HepG2 (cell line): ENCODE data around the gene OMA1. TPM values are rescaled to one million over a fixed set of nuclear protein-coding genes. Genes with fewer than 3 reads are reported as not detected.

Experiments used
- ATAC-seq: fragments of 200-7000 bp; cut with Tn5 transposase; 3 replicates; pipeline ENCODE4 v1.9.1; 2020; ENCODE audit warnings: mild to moderate bottlenecking, moderate library complexity
- BruUV-seq: library from RNA; stranded (reverse); fragments of 400-500 nt; replicated peaks from 2 replicates; lab custom pipeline; 2021; lab: Mats Ljungman, UMichigan
- CTCF ChIA-PET: fragments of 300-600 bp; formaldehyde crosslinking; extraction: SDS; loops from one replicate; lab custom pipeline; 2021; ENCODE audit warnings: low total read pairs, inconsistent platforms, low intra/inter-chr PET ratio; lab: Yijun Ruan, JAX
- POLR2A ChIA-PET: fragments of 350-600 bp; sonication (Branson Sonifier 250); formaldehyde crosslinking; loops from one replicate; lab custom pipeline; 2020; ENCODE audit warnings: antibody characterized with exemption, inconsistent platforms; lab: Yijun Ruan, JAX
- DNase-seq: peaks from one replicate; pipeline ENCODE4 v3.0.0-alpha.2; 2015; ENCODE audit warnings: low spot score
- FAIRE-seq: peaks from 3 replicates; lab custom pipeline; 2011; peaks lifted over from hg19 to GRCh38; lab: Jason Lieb, UNC
- H2AFZ ChIP-seq: one replicate; pipeline ENCODE4 v1.6.1; 2011; ENCODE audit warnings: low read length, inconsistent platforms
- H3K27ac ChIP-seq: fragments of 300-600 bp; 3 replicates; pipeline ENCODE4 v1.8.0; 2011; ENCODE audit warnings: mixed run types, mild to moderate bottlenecking, mixed read lengths, low read length, inconsistent platforms; ENCODE audit not compliant: insufficient read depth; ENCODE audit errors: extremely low read length
- H3K27me3 ChIP-seq, 2 experiments: fragments of 200-600 bp in 1 of 2; 2 replicates in 1 of 2; 3 replicates in 1 of 2; pipeline versions ENCODE4 v1.6.0 to v1.8.0; 2011; ENCODE audit warnings: low read length in 2 of 2, mild to moderate bottlenecking in 2 of 2, moderate library complexity in 2 of 2, inconsistent platforms in 1 of 2; ENCODE audit not compliant: insufficient read depth in 2 of 2, control insufficient read depth in 1 of 2
- H3K36me3 ChIP-seq, 2 experiments: fragments of 200-600 bp in 1 of 2; replicated peaks in 1 of 2; 2 replicates in 1 of 2; 3 replicates in 1 of 2; pipeline versions ENCODE4 v1.5.1 to v1.8.0; 2011; ENCODE audit warnings: low read length in 2 of 2, inconsistent platforms in 1 of 2; ENCODE audit not compliant: insufficient read depth in 2 of 2, control insufficient read depth in 1 of 2
- H3K4me1 ChIP-seq: 2 replicates; pipeline ENCODE4 v1.5.1; 2012; ENCODE audit warnings: low read length, inconsistent platforms; ENCODE audit not compliant: insufficient read depth
- H3K4me2 ChIP-seq: 2 replicates; pipeline ENCODE4 v1.6.0; 2011; ENCODE audit warnings: low read depth, low read length, inconsistent platforms
- H3K4me3 ChIP-seq, 3 experiments: fragments of 200-600 bp in 1 of 3; sonication (generic), shearing (Covaris generic) in 1 of 3; replicated peaks in 1 of 3; 2 replicates each; pipeline ENCODE4 v1.5.1; 2011 to 2016; ENCODE audit warnings: low read length in 3 of 3, inconsistent platforms in 2 of 3, low read depth in 2 of 3, mild to moderate bottlenecking in 2 of 3, control low read depth in 1 of 3, mixed read lengths in 1 of 3; ENCODE audit not compliant: insufficient read depth in 1 of 3
- H3K79me2 ChIP-seq: one replicate; pipeline ENCODE4 v1.6.1; 2011; ENCODE audit warnings: low read length, inconsistent platforms; ENCODE audit not compliant: insufficient read depth
- H3K9ac ChIP-seq: 2 replicates; pipeline ENCODE4 v1.6.0; 2011; ENCODE audit warnings: mild to moderate bottlenecking, low read depth, low read length, inconsistent platforms; ENCODE audit not compliant: insufficient read depth
- H3K9me3 ChIP-seq: 2 replicates; pipeline ENCODE4 v1.5.1; 2012; ENCODE audit warnings: mild to moderate bottlenecking, low read length
- H4K20me1 ChIP-seq: 2 replicates; pipeline ENCODE4 v1.6.0; 2011; ENCODE audit warnings: inconsistent platforms, mild to moderate bottlenecking, low read length, moderate library complexity; ENCODE audit not compliant: insufficient read depth
- GATAD2A ChIP-seq: IDR thresholded peaks from 2 replicates; pipeline ENCODE4 v1.6.1; 2016
- HNF1A ChIP-seq, 2 experiments: sonication (generic) in 1 of 2; formaldehyde crosslinking in 1 of 2; IDR thresholded peaks; 2 replicates each; pipeline versions ENCODE4 v1.4.0 to v1.6.1; 2016 to 2020; ENCODE audit warnings: borderline replicate concordance in 1 of 2, low read depth in 1 of 2, mild to moderate bottlenecking in 1 of 2, missing genetic modification reagents in 1 of 2
- KDM1A ChIP-seq: IDR thresholded peaks from 2 replicates; pipeline ENCODE4 v1.6.1; 2016; ENCODE audit warnings: missing compliant biosample characterization
- PHF20 ChIP-seq: sonication (generic); formaldehyde crosslinking; IDR thresholded peaks from 2 replicates; pipeline ENCODE4 v1.5.0; 2020; ENCODE audit warnings: mild to moderate bottlenecking, missing genetic modification reagents
- RCOR2 ChIP-seq: IDR thresholded peaks from 2 replicates; pipeline ENCODE4 v1.6.1; 2016; ENCODE audit warnings: missing biosample characterization, missing genetic modification reagents
- RFX3 ChIP-seq: IDR thresholded peaks from 2 replicates; pipeline ENCODE4 v1.6.1; 2016; ENCODE audit warnings: missing biosample characterization, missing genetic modification reagents
- SKI ChIP-seq: fragments of 450-650 bp; IDR thresholded peaks from one replicate; pipeline ENCODE4 v1.6.1; 2018; ENCODE audit warnings: mild to moderate bottlenecking; ENCODE audit not compliant: partially characterized antibody
- TCF7L2 ChIP-seq: IDR thresholded peaks from 2 replicates; pipeline ENCODE4 v1.6.1; 2011; ENCODE audit warnings: mild to moderate bottlenecking, low read depth, low read length, moderate library complexity
- ZC3H13 ChIP-seq: sonication (generic); formaldehyde crosslinking; IDR thresholded peaks from 2 replicates; pipeline ENCODE4 v1.8.1; 2023; ENCODE audit warnings: mild to moderate bottlenecking, missing genetic modification reagents, moderate library complexity
- ZFAT ChIP-seq: sonication (generic); formaldehyde crosslinking; conservative IDR thresholded peaks from 2 replicates; pipeline ENCODE4 v1.8.1; 2023; ENCODE audit warnings: missing genetic modification reagents, inconsistent platforms
- ZFP62 ChIP-seq: sonication (generic); formaldehyde crosslinking; IDR thresholded peaks from 2 replicates; pipeline ENCODE4 v1.4.0; 2020; ENCODE audit warnings: missing genetic modification reagents
- ZNF180 ChIP-seq: sonication (generic); formaldehyde crosslinking; IDR thresholded peaks from 2 replicates; pipeline ENCODE4 v1.4.0; 2020; ENCODE audit warnings: low read depth, missing genetic modification reagents, borderline replicate concordance
- ZNF225 ChIP-seq: sonication (generic); formaldehyde crosslinking; IDR thresholded peaks from 2 replicates; pipeline ENCODE4 v1.4.0; 2020; ENCODE audit warnings: mild to moderate bottlenecking, missing genetic modification reagents
- ZNF782 ChIP-seq: sonication (generic); formaldehyde crosslinking; IDR thresholded peaks from 2 replicates; pipeline ENCODE4 v1.4.0; 2020; ENCODE audit warnings: missing genetic modification reagents, mild to moderate bottlenecking, borderline replicate concordance
- WGBS: methylation state at CpG from one replicate; pipeline ENCODE4 v1.1.6; 2017; ENCODE audit warnings: low lambda C conversion rate; 5-methylcytosine and 5-hydroxymethylcytosine counted together
- in situ Hi-C: cut with HindIII; loops from 2 replicates; pipeline ENCODE4 v1.10.0; 2017; ENCODE audit warnings: low pct_unique_long_range_greater_than_20kb; ENCODE audit not compliant: extremely low pct_ligation_motif_present
- intact Hi-C: fragments of 100-400 bp; cut with micrococcal nuclease; formaldehyde crosslinking; loops from one replicate; pipeline ENCODE4 v1.10.0; 2022; ENCODE audit not compliant: unreplicated experiment
- polyA plus RNA-seq, 8 experiments: library from polyadenylated mRNA; depleted of rRNA in 3 of 8; stranded (reverse) in 7 of 8; unstranded in 1 of 8; fragments of >200 nt; fragmentation: Illumina TruSeq in 4 of 8; extraction: Trizol in 4 of 8; gene quantifications; 2 replicates each; pipeline versions ENCODE4 v1.2.1 to v1.2.3, GENCODE V29; 2011 to 2016; ENCODE audit warnings: low read depth in 4 of 8, missing spikeins in 1 of 8, mixed read lengths in 1 of 8; ENCODE audit not compliant: insufficient read depth in 1 of 8
- total RNA-seq, 5 experiments: library from RNA; depleted of rRNA; stranded (reverse); fragments of >200 nt; fragmentation: Illumina TruSeq; extraction: Trizol; gene quantifications; 2 replicates each; pipeline ENCODE4 v1.2.3, GENCODE V29; 2016; ENCODE audit warnings: low read depth in 1 of 5
- TF ChIP-seq, protein P1 (sequence below): IDR thresholded peaks from 2 replicates; pipeline ENCODE4 v1.4.0; 2020; ENCODE audit warnings: mild to moderate bottlenecking, missing genetic modification reagents
- TF ChIP-seq, protein P2 (sequence below): sonication (generic); formaldehyde crosslinking; IDR thresholded peaks from 2 replicates; pipeline ENCODE4 v1.4.0; 2020; ENCODE audit warnings: mild to moderate bottlenecking, missing genetic modification reagents

Gene OMA1
- total and polyA plus RNA-seq, 2 of the 13 experiments (the other 11 are each of a cell fraction or from before 2014, with no cell fraction given) = 7.0 to 26.9 TPM

DNA sequence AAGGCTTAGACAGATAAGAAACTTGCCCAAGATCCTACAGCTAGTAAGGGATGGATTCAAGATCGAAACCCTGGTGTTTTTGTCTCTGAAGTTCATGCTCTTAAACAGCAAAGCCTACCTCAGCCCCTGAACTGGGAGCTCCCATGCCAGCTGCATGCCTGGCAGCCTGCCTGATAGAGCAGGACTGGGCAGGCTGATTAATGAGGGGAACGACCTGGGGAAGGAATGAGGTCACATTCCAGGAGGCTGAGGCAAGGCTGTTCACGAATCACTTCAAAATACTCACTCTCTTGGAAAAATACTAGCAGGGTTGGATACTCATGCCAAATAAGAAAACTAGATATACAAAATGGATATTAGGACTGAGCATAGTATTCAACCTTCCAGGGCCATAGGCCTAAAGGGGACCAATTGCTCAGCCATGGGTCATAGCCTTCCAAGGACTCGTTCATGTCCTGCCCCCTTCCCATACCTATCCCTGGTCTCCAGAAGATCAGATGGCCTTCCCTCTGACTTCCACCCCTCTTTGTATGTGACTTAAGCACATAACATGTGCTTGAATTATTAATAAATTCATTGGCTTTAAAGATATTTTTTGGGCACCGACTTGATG lies 46.1 kb upstream of the OMA1 start (continued):
- no peak for TF ChIP-seq ZNF225
- TF ChIP-seq, all 625 proteins: peak for 0

GRCh38 chr1:58591806-58592205 lies 45.3 kb upstream of the OMA1 start:
- FAIRE-seq (no peak), DNase-seq (no peak), ATAC-seq (no peak)
- H3K9me3 ChIP-seq = no peaks in the 10 kb centered on the region
- H3K36me3 ChIP-seq = no peaks in the 10 kb centered on the region
- no peaks in the 10 kb centered on the region for H3K79me2 ChIP-seq
- intact Hi-C loops (no loop called here), in situ Hi-C loops (no loop called here)
- CTCF ChIA-PET = no interaction called here
- peaks cover 0 to 1% of the 10 kb centered on the region in 2 experiments; a peak in 1 of 5 replicates for H3K27me3 ChIP-seq
- no TSS peak for BruUV-seq
- H3K9ac ChIP-seq = no peak overlapping the region
- 20% methylated on average over 1 of the region's 1 CpG for WGBS
- POLR2A ChIA-PET = no interaction called here
- no peaks in the 10 kb centered on the region for H4K20me1 ChIP-seq
- H3K4me1 ChIP-seq = no peaks in the 10 kb centered on the region
- no peak overlapping the region for H2AFZ ChIP-seq
- H3K4me3 ChIP-seq = no peak overlapping the region
- no peak overlapping the region for H3K4me2 ChIP-seq
- H3K27ac ChIP-seq = no peak overlapping the region
- TF ChIP-seq ZFAT (CRISPR knock-in tag) (no peak), ZNF782 (no peak), GATAD2A (no peak), TCF7L2 (no peak), ZC3H13 (CRISPR knock-in tag) (no peak), KDM1A (no peak), ZNF180 (CRISPR knock-in tag) (no peak), RCOR2 (CRISPR knock-in tag) (no peak), SKI (no peak), ZFP62 (CRISPR knock-in tag) (no peak), RFX3 (CRISPR knock-in tag) (no peak), HNF1A (IDR thresholded peaks at IDR 0.05; ENCODE audit: low read depth) (no peak), HNF1A (CRISPR knock-in tag; IDR thresholded peaks at IDR 0.05; ENCODE audit: borderline replicate concordance) (no peak), PHF20 (CRISPR knock-in tag) (no peak)
- TF ChIP-seq, protein P1, sequence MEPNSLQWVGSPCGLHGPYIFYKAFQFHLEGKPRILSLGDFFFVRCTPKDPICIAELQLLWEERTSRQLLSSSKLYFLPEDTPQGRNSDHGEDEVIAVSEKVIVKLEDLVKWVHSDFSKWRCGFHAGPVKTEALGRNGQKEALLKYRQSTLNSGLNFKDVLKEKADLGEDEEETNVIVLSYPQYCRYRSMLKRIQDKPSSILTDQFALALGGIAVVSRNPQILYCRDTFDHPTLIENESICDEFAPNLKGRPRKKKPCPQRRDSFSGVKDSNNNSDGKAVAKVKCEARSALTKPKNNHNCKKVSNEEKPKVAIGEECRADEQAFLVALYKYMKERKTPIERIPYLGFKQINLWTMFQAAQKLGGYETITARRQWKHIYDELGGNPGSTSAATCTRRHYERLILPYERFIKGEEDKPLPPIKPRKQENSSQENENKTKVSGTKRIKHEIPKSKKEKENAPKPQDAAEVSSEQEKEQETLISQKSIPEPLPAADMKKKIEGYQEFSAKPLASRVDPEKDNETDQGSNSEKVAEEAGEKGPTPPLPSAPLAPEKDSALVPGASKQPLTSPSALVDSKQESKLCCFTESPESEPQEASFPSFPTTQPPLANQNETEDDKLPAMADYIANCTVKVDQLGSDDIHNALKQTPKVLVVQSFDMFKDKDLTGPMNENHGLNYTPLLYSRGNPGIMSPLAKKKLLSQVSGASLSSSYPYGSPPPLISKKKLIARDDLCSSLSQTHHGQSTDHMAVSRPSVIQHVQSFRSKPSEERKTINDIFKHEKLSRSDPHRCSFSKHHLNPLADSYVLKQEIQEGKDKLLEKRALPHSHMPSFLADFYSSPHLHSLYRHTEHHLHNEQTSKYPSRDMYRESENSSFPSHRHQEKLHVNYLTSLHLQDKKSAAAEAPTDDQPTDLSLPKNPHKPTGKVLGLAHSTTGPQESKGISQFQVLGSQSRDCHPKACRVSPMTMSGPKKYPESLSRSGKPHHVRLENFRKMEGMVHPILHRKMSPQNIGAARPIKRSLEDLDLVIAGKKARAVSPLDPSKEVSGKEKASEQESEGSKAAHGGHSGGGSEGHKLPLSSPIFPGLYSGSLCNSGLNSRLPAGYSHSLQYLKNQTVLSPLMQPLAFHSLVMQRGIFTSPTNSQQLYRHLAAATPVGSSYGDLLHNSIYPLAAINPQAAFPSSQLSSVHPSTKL (CRISPR knock-in tag) = no peak
- TF ChIP-seq, protein P2, sequence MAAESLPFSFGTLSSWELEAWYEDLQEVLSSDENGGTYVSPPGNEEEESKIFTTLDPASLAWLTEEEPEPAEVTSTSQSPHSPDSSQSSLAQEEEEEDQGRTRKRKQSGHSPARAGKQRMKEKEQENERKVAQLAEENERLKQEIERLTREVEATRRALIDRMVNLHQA = no peak
